HS-5 (cell line): ENCODE measurements around the gene SLC16A10.
"Not testable (repeated sequence)": the region's sequence is repeated elsewhere in the genome, so short reads cannot be mapped to it uniquely, and the experiment has no call there.

ENCODE experiments used
- DNase-seq: peaks from one replicate; pipeline ENCODE4 v3.0.0-alpha.2; 2012; ENCODE audit warnings: low read depth

The SLC16A10 gene

GRCh38 chr6:111132669-111133068, 45.4 kb downstream of the SLC16A10 start:
- not testable (repeated sequence) for DNase-seq

GRCh38 chr6:111134236-111134869, 47.0 kb downstream of the SLC16A10 start:
- not testable (repeated sequence) for DNase-seq

GRCh38 chr6:111137489-111138093, 50.3 kb downstream of the SLC16A10 start:
- DNase-seq: not testable (repeated sequence)

- DNase-seq: no peak
Observed at GRCh38 chr6:111147440-111147839, 60.1 kb downstream of the SLC16A10 start.

- DNase-seq: no peak
Observed at GRCh38 chr6:111148110-111148509, 60.8 kb downstream of the SLC16A10 start.

GRCh38 chr6:111150577-111150976, 63.3 kb downstream of the SLC16A10 start:
- no peak for DNase-seq

GRCh38 chr6:111154981-111155380, 67.7 kb downstream of the SLC16A10 start:
- no peak for DNase-seq

GRCh38 chr6:111157412-111157811, 70.1 kb downstream of the SLC16A10 start:
- DNase-seq: no peak

- DNase-seq: no peak
Observed at GRCh38 chr6:111159633-111160032, 72.3 kb downstream of the SLC16A10 start.

GRCh38 chr6:111161650-111162049, 74.3 kb downstream of the SLC16A10 start:
- no peak for DNase-seq

GRCh38 chr6:111162504-111162903, 75.2 kb downstream of the SLC16A10 start:
- DNase-seq: no peak

- DNase-seq: no peak
Observed at GRCh38 chr6:111171577-111172400, 84.5 kb downstream of the SLC16A10 start.

- no peak for DNase-seq
Observed at GRCh38 chr6:111172563-111172962, 85.3 kb downstream of the SLC16A10 start.

- no peak for DNase-seq
Observed at GRCh38 chr6:111173341-111173740, 86.0 kb downstream of the SLC16A10 start.

GRCh38 chr6:111173946-111174345, 86.6 kb downstream of the SLC16A10 start:
- no peak for DNase-seq

- no peak for DNase-seq
Observed at GRCh38 chr6:111175109-111175508, 87.8 kb downstream of the SLC16A10 start.

- DNase-seq: no peak
Observed at GRCh38 chr6:111176038-111176759, 88.9 kb downstream of the SLC16A10 start.

GRCh38 chr6:111176760-111177099, 89.4 kb downstream of the SLC16A10 start:
- DNase-seq: no peak

GRCh38 chr6:111177131-111177530, 89.8 kb downstream of the SLC16A10 start:
- no peak for DNase-seq

- no peak for DNase-seq
Observed at GRCh38 chr6:111183702-111184517, 96.6 kb downstream of the SLC16A10 start.

GRCh38 chr6:111184827-111185532, 97.7 kb downstream of the SLC16A10 start:
- no peak for DNase-seq
